Fibroblast of gingiva (primary cell): ENCODE data around the gene MORN3.

ENCODE experiments used
- DNase-seq: peaks from one replicate; pipeline ENCODE4 v3.0.0-alpha.2; 2011; ENCODE audit warnings: low read depth

MORN3 gene

DNA sequence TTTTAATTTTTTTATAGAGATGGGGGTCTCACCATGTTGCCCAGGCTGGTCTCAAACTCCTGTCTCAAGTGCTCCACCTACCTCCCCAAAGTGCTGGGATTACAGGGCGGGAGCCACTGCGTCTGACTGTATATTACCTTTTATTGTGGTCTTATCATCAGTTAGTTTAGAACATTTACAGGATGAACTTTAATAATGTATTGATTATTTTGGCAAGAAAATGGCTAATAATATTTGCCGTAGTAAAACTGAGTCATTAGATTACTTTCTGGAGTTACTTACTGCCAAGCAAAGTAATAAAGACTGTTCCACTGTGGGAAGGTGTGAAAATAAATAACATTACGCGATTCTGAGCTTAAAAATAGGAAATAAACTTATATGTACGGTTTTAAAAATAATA is 66.7 kb downstream of the MORN3 start:
- no peak for DNase-seq

DNA sequence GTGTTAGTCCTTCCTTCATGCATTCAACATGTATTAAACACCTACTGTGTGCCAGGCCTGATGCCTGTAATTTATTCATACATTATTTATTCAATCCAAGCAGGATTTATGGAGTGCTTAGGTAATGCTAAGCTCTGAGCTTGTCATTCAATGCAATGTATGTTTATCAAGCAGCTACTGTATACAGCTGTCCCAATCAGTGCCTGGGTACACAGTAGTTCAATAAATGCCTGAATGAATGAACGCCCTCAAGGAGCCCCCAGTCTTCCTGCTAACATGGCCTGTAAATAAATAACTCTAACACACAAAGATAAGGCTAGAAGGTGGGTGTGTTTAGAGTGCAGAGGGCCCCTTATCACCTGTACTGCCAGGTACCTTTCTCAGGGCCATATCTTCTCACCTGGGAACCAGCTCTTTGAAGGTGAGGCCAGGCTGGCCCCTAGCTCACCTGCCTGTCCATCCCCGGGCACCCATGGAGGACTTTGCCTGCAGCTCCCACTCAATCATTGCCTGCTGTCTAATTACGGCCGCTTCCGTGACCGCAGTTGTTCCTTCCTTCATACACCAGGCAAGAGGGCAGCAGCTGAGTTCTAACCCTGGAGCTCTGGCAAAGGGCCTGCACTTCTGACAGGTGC is 68.6 kb downstream of the MORN3 start:
- no peak for DNase-seq
